ENCODE results near the gene MXRA8. TPM values are rescaled to one million over a fixed set of nuclear protein-coding genes. Genes with fewer than 3 reads are reported as not detected.

The MXRA8 gene
- total RNA-seq, 2 donors from 2014 or later, result not detected

- no peaks in the 10 kb centered on the region for H3K9me3 Mint-ChIP-seq
- no peaks in the 10 kb centered on the region for H3K27me3 Mint-ChIP-seq
- DNase-seq (ENCODE audit: low spot score) (no peak), ATAC-seq (no peak)
- no peaks in the 10 kb centered on the region for H3K36me3 Mint-ChIP-seq
- no peak overlapping the region for H3K4me3 Mint-ChIP-seq
- peaks cover 0 to 2% of the 10 kb centered on the region in 2 donors for H3K4me1 Mint-ChIP-seq (ENCODE audit: low read depth in 2 of 2)
- no peak overlapping the region for H3K27ac Mint-ChIP-seq
Observed at GRCh38 chr1:1367315-1367714, 9.0 kb upstream of the MXRA8 start.

GRCh38 chr1:1366699-1367066, 8.3 kb upstream of the MXRA8 start:
- no peaks in the 10 kb centered on the region for H3K9me3 Mint-ChIP-seq
- no peaks in the 10 kb centered on the region for H3K27me3 Mint-ChIP-seq
- H3K4me3 Mint-ChIP-seq, result no peak overlapping the region
- DNase-seq (ENCODE audit: low spot score) (no peak), ATAC-seq (no peak)
- H3K27ac Mint-ChIP-seq, result no peak overlapping the region
- H3K4me1 Mint-ChIP-seq (ENCODE audit: low read depth in 2 of 2), result no peaks in the 10 kb centered on the region
- H3K36me3 Mint-ChIP-seq, result no peaks in the 10 kb centered on the region

DNA sequence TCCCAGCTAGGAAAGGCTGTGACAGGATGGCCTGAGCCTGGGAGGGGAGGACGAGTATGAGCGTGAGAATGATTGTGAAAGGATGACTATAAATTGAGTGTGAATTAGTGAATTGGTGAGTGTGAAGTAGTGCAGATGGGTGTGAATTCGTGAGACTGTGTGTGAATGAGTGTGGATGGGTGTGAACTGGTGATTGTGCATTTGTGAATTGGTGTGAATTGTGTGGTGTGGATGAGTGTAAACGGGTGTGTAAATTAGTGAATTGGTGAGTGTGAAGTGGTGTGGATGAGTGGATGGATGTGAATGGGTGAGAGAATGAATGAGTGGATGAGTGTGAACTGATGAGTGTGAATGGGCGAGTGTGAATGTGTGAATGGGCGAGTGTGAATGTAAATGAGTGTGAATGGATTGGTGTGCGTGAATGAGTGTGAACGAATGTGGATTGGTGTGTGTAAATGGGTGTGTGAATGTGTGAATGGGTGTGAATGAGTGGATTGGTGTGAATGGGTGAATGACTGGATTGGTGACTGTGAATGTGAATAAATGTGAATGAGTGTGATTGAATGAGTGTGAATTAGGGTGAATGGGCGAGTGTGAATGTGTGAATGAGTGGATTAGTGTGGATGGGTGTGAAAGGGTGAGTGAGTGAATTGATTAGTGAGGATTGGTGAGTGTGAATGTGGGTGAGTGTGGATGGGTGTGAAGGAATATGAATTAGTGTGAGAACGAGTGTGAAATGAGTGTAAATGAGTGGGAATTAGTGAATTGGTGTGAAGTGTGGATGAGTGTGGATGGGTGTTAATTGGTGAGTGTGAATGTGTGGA, 7.7 kb upstream of the MXRA8 start:
- Mint-ChIP-seq H3K36me3 (no peaks in the 10 kb centered on the region), H3K4me3 (no peak overlapping the region), H3K9me3 (no peaks in the 10 kb centered on the region), H3K27ac (no peak overlapping the region), H3K27me3 (peaks cover under 1 to 2% of the 10 kb centered on the region in 2 donors), H3K4me1 (ENCODE audit: low read depth in 2 of 2) (no peaks in the 10 kb centered on the region)
- ATAC-seq (no peak), DNase-seq (ENCODE audit: low spot score) (no peak)

- Mint-ChIP-seq H3K36me3 (no peaks in the 10 kb centered on the region), H3K9me3 (no peaks in the 10 kb centered on the region), H3K27me3 (peaks cover 6 to 10% of the 10 kb centered on the region in 2 donors), H3K4me1 (ENCODE audit: low read depth in 2 of 2) (no peaks in the 10 kb centered on the region), H3K4me3 (no peak overlapping the region), H3K27ac (no peak overlapping the region)
- DNase-seq (ENCODE audit: low spot score) (no peak), ATAC-seq (no peak)
Observed at GRCh38 chr1:1364266-1364665, 5.9 kb upstream of the MXRA8 start.

GRCh38 chr1:1361982-1362423, 3.6 kb upstream of the MXRA8 start:
- no peak overlapping the region for H3K4me3 Mint-ChIP-seq
- H3K27me3 Mint-ChIP-seq, result peaks cover 8 to 10% of the 10 kb centered on the region in 2 donors
- ATAC-seq (no peak), DNase-seq (ENCODE audit: low spot score) (no peak)
- no peak overlapping the region for H3K27ac Mint-ChIP-seq
- no peaks in the 10 kb centered on the region for H3K9me3 Mint-ChIP-seq
- H3K4me1 Mint-ChIP-seq (ENCODE audit: low read depth in 2 of 2), result peaks cover 0 to 2% of the 10 kb centered on the region in 2 donors
- no peaks in the 10 kb centered on the region for H3K36me3 Mint-ChIP-seq

- ATAC-seq (no peak), DNase-seq (ENCODE audit: low spot score) (no peak)
- no peak overlapping the region for H3K27ac Mint-ChIP-seq
- H3K4me3 Mint-ChIP-seq, result no peak overlapping the region
- H3K36me3 Mint-ChIP-seq, result no peaks in the 10 kb centered on the region
- H3K9me3 Mint-ChIP-seq, result no peaks in the 10 kb centered on the region
- peaks cover 0 to 2% of the 10 kb centered on the region in 2 donors for H3K4me1 Mint-ChIP-seq (ENCODE audit: low read depth in 2 of 2)
- H3K27me3 Mint-ChIP-seq, result peaks cover 8 to 10% of the 10 kb centered on the region in 2 donors
Observed at GRCh38 chr1:1361233-1361981, 3.1 kb upstream of the MXRA8 start.

DNA sequence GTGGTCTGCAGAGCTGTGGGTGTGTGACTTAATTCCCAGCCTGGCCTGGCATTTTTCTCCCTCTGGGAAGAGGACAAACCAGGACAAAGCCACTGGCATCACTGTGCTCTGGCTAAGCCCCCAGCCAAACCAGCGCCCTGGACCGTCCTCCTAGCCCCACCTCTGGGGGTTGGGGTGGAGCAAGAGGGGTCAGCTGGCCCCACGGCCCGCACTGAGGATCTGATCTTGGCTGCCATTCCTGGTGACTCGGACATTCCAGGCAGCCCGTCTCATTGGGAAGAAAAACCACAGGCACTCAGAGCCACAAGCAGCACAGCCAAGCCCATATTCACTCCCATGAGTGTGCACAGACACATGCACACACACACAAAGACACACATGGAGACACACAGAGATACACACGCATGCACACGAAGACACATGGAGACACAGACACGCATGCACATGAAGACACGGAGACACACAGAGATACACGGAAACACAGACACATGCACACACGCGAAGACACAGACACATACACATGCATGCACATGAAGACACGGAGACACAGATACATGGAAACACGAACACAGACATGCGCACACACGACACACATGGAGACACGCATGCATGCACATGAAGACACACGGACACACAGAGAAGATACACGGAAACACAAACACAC, 2.3 kb upstream of the MXRA8 start:
- DNase-seq (ENCODE audit: low spot score) (no peak), ATAC-seq (no peak)
- Mint-ChIP-seq H3K27me3 (peaks cover 8 to 10% of the 10 kb centered on the region in 2 donors), H3K4me1 (ENCODE audit: low read depth in 2 of 2) (peaks cover 0 to 2% of the 10 kb centered on the region in 2 donors), H3K27ac (no peak overlapping the region), H3K36me3 (no peaks in the 10 kb centered on the region), H3K4me3 (no peak overlapping the region), H3K9me3 (no peaks in the 10 kb centered on the region)

GRCh38 chr1:1359664-1360468, 1.5 kb upstream of the MXRA8 start:
- Mint-ChIP-seq H3K27me3 (peaks cover 8 to 10% of the 10 kb centered on the region in 2 donors), H3K9me3 (no peaks in the 10 kb centered on the region)
- ATAC-seq, result no peak

DNA sequence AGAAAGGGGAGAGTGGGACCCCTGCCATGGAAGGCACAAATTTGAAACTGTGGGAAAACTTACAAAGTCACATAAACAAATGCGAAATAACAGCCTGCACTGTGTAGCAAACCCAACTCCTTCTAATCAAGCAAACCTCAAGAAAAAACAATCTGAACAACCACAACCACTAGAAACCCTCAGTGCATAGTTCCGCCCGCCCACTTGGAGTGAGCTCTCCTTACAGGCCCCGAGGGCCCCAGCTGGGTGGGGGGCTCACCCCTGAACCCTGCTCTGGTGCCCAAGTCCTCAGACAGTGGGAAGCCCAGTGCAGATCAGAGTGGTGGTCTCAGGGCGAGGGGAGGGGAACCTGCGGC, 931 bp upstream of the MXRA8 start:
- Mint-ChIP-seq H3K27me3 (peaks cover 9 to 10% of the 10 kb centered on the region in 2 donors), H3K4me1 (ENCODE audit: low read depth in 2 of 2) (peaks cover 0 to 3% of the 10 kb centered on the region in 2 donors), H3K36me3 (no peaks in the 10 kb centered on the region), H3K4me3 (no peak overlapping the region), H3K9me3 (no peaks in the 10 kb centered on the region), H3K27ac (no peak overlapping the region)
- no peak for ATAC-seq
- DNase-seq (ENCODE audit: low spot score), result no peak

More at GRCh38 chr1:1359664-1360468, 1.5 kb upstream of the MXRA8 start:
- Mint-ChIP-seq H3K27ac (no peak overlapping the region), H3K36me3 (no peaks in the 10 kb centered on the region), H3K4me1 (ENCODE audit: low read depth in 2 of 2) (peaks cover 0 to 2% of the 10 kb centered on the region in 2 donors), H3K4me3 (no peak overlapping the region)
- no peak for DNase-seq (ENCODE audit: low spot score)

- Mint-ChIP-seq H3K27ac (no peak overlapping the region), H3K4me1 (ENCODE audit: low read depth in 2 of 2) (peaks cover 0 to 5% of the 10 kb centered on the region in 2 donors)
Observed at GRCh38 chr1:1357871-1358432, 403 bp downstream of the MXRA8 start.

GRCh38 chr1:1356796-1357401, 1.5 kb downstream of the MXRA8 start:
- Mint-ChIP-seq H3K4me1 (ENCODE audit: low read depth in 2 of 2) (peaks cover 0 to 10% of the 10 kb centered on the region in 2 donors), H3K27me3 (peaks cover 10 to 14% of the 10 kb centered on the region in 2 donors), H3K9me3 (no peaks in the 10 kb centered on the region), H3K36me3 (no peaks in the 10 kb centered on the region), H3K4me3 (no peak overlapping the region), H3K27ac (no peak overlapping the region)
- no peak for ATAC-seq
- no peak for DNase-seq (ENCODE audit: low spot score)

More at GRCh38 chr1:1357871-1358432, 403 bp downstream of the MXRA8 start:
- H3K4me3 Mint-ChIP-seq, result no peak overlapping the region
- no peaks in the 10 kb centered on the region for H3K36me3 Mint-ChIP-seq
- H3K27me3 Mint-ChIP-seq, result peaks cover 10 to 11% of the 10 kb centered on the region in 2 donors
- H3K9me3 Mint-ChIP-seq, result no peaks in the 10 kb centered on the region
- no peak for DNase-seq (ENCODE audit: low spot score)
- no peak for ATAC-seq

GRCh38 chr1:1356166-1356795, 2.1 kb downstream of the MXRA8 start:
- Mint-ChIP-seq H3K27me3 (peaks cover 9 to 14% of the 10 kb centered on the region in 2 donors), H3K36me3 (no peaks in the 10 kb centered on the region), H3K4me1 (ENCODE audit: low read depth in 2 of 2) (peaks cover 0 to 10% of the 10 kb centered on the region in 2 donors), H3K27ac (no peak overlapping the region), H3K4me3 (no peak overlapping the region), H3K9me3 (no peaks in the 10 kb centered on the region)
- ATAC-seq (no peak), DNase-seq (ENCODE audit: low spot score) (no peak)

Data from natural killer cell treated with Interleukin-12 subunit alpha and Interleukin-12 subunit beta and Interleukin-15 and Interleukin-18, amount 100 ng/mL, for 72 hours (primary cell).